WTC11 (cell line): ENCODE measurements around the gene EEF1AKMT1. TPM values are rescaled to one million over a fixed set of nuclear protein-coding genes. Genes with fewer than 3 reads are reported as not detected.

Experiments
- ATAC-seq: fragments of 200-7000 bp; cut with Tn5 transposase; 2 replicates; pipeline ENCODE4 v1.10.0; 2021; ENCODE audit warnings: mild to moderate bottlenecking, moderate library complexity
- CTCF ChIA-PET: fragments of 300-600 bp; sonication (Branson Sonifier 250); formaldehyde crosslinking; loops from one replicate; lab custom pipeline; 2021; ENCODE audit warnings: antibody characterized with exemption; lab: Charles Lee
- POLR2A ChIA-PET: fragments of 350-600 bp; sonication (Branson Sonifier 250); formaldehyde crosslinking; loops from one replicate; lab custom pipeline; 2021; ENCODE audit warnings: antibody characterized with exemption; lab: Charles Lee
- DNase-seq: peaks from one replicate; pipeline ENCODE4 v3.0.0; 2021; ENCODE audit warnings: low spot score
- H3K27ac Mint-ChIP-seq: 2 replicates; pipeline ENCODE4 v1.8.0; 2021; ENCODE audit warnings: mixed read lengths
- H3K27me3 Mint-ChIP-seq: 2 replicates; pipeline ENCODE4 v1.8.0; 2021; ENCODE audit warnings: low read depth, mild to moderate bottlenecking, moderate library complexity, mixed read lengths
- H3K36me3 Mint-ChIP-seq: 2 replicates; pipeline ENCODE4 v1.8.0; 2021; ENCODE audit warnings: mixed read lengths
- H3K4me1 Mint-ChIP-seq: 2 replicates; pipeline ENCODE4 v1.8.0; 2022; ENCODE audit warnings: mixed read lengths
- H3K4me3 Mint-ChIP-seq: 2 replicates; pipeline ENCODE4 v1.8.0; 2021; ENCODE audit warnings: mild to moderate bottlenecking, moderate library complexity, mixed read lengths
- H3K9me3 Mint-ChIP-seq: 2 replicates; pipeline ENCODE4 v1.8.0; 2021; ENCODE audit warnings: mixed read lengths
- ATF1 ChIP-seq: sonication (generic); formaldehyde crosslinking; IDR thresholded peaks from 2 replicates; pipeline ENCODE4 v1.8.1; 2023; ENCODE audit warnings: mild to moderate bottlenecking, moderate library complexity, missing genetic modification reagents
- CTCF ChIP-seq: fragments of 200-600 bp; IDR thresholded peaks from 2 replicates; pipeline ENCODE4 v1.8.0; 2022; ENCODE audit warnings: antibody characterized with exemption
- E2F4 ChIP-seq: sonication (generic); formaldehyde crosslinking; IDR thresholded peaks from 2 replicates; pipeline ENCODE4 v1.8.1; 2022; ENCODE audit warnings: low read depth, mild to moderate bottlenecking, moderate library complexity, missing genetic modification reagents, borderline replicate concordance
- ERG ChIP-seq: fragments of 250-450 bp; sonication (Bioruptor Pico); IDR thresholded peaks from 2 replicates; pipeline ENCODE4 v1.8.0; 2021; ENCODE audit warnings: mild to moderate bottlenecking
- FOXJ3 ChIP-seq: sonication (generic); formaldehyde crosslinking; IDR thresholded peaks from 2 replicates; pipeline ENCODE4 v1.9.0; 2021; ENCODE audit warnings: missing genetic modification reagents, mild to moderate bottlenecking, borderline replicate concordance
- GRHL2 ChIP-seq: fragments of 250-450 bp; sonication (Bioruptor Pico); IDR thresholded peaks from 2 replicates; pipeline ENCODE4 v1.8.0; 2022; ENCODE audit warnings: mild to moderate bottlenecking, moderate library complexity; ENCODE audit not compliant: insufficient replicate concordance, severe bottlenecking
- HMGA2 ChIP-seq: fragments of 250-450 bp; sonication (Bioruptor Pico); IDR thresholded peaks from 2 replicates; pipeline ENCODE4 v1.4.0; 2021; ENCODE audit warnings: mild to moderate bottlenecking, moderate library complexity
- MYBL2 ChIP-seq: sonication (generic); formaldehyde crosslinking; IDR thresholded peaks from 2 replicates; pipeline ENCODE4 v1.8.1; 2023; ENCODE audit warnings: mild to moderate bottlenecking, moderate library complexity, missing genetic modification reagents
- NR2C2 ChIP-seq: sonication (generic); formaldehyde crosslinking; IDR thresholded peaks from 2 replicates; pipeline ENCODE4 v1.8.0; 2022; ENCODE audit warnings: mild to moderate bottlenecking, missing genetic modification reagents
- TCF7 ChIP-seq: sonication (generic); formaldehyde crosslinking; IDR thresholded peaks from 2 replicates; pipeline ENCODE4 v1.8.0; 2022; ENCODE audit warnings: mild to moderate bottlenecking, low read depth, missing genetic modification reagents, moderate library complexity
- TEAD1 ChIP-seq: sonication (generic); formaldehyde crosslinking; IDR thresholded peaks from 2 replicates; pipeline ENCODE4 v1.8.0; 2022; ENCODE audit warnings: mild to moderate bottlenecking, missing genetic modification reagents
- USF1 ChIP-seq: sonication (generic); formaldehyde crosslinking; IDR thresholded peaks from 2 replicates; pipeline ENCODE4 v1.8.0; 2022; ENCODE audit warnings: mild to moderate bottlenecking, missing genetic modification reagents
- ZBTB43 ChIP-seq: sonication (generic); formaldehyde crosslinking; IDR thresholded peaks from 2 replicates; pipeline ENCODE4 v1.8.1; 2023; ENCODE audit warnings: mild to moderate bottlenecking, missing genetic modification reagents
- ZNF121 ChIP-seq: sonication (generic); formaldehyde crosslinking; IDR thresholded peaks from 2 replicates; pipeline ENCODE4 v1.8.0; 2023; ENCODE audit warnings: missing genetic modification reagents
- ZNF138 ChIP-seq: sonication (generic); formaldehyde crosslinking; conservative IDR thresholded peaks from 2 replicates; pipeline ENCODE4 v1.8.1; 2022; ENCODE audit warnings: mild to moderate bottlenecking, moderate library complexity, missing genetic modification reagents
- ZNF281 ChIP-seq: sonication (generic); formaldehyde crosslinking; IDR thresholded peaks from 2 replicates; pipeline ENCODE4 v1.8.0; 2023; ENCODE audit warnings: mild to moderate bottlenecking, missing genetic modification reagents
- ZNF396 ChIP-seq: fragments of 250-450 bp; sonication (Bioruptor Pico); IDR thresholded peaks from 2 replicates; pipeline ENCODE4 v1.8.0; 2021; ENCODE audit warnings: mild to moderate bottlenecking, moderate library complexity, borderline replicate concordance
- ZNF425 ChIP-seq: fragments of 250-450 bp; sonication (Bioruptor Pico); conservative IDR thresholded peaks from 2 replicates; pipeline ENCODE4 v1.9.0; 2021; ENCODE audit warnings: mild to moderate bottlenecking
- total RNA-seq: library from RNA; stranded (reverse); gene quantifications from 3 replicates; pipeline ENCODE4 v1.2.3, GENCODE V29; 2021

The EEF1AKMT1 gene
- total RNA-seq, 1 experiment from 2014 or later, result 2.6 TPM

GRCh38 chr13:20823071-20823470 lies 49.3 kb upstream of the EEF1AKMT1 start (continued):
- TF ChIP-seq E2F4 (CRISPR knock-in tag), result no peak

- no peak overlapping the region for H3K4me3 Mint-ChIP-seq
- TF ChIP-seq MYBL2 (CRISPR knock-in tag), result no peak
- no peak for TF ChIP-seq ERG
- TF ChIP-seq ZNF425 (CRISPR knock-in tag), result no peak
- no peak for TF ChIP-seq TEAD1 (CRISPR knock-in tag)
- TF ChIP-seq FOXJ3 (CRISPR knock-in tag), result no peak
- no peak for TF ChIP-seq HMGA2 (CRISPR knock-in tag)
- no peak for TF ChIP-seq ZNF121 (CRISPR knock-in tag)
- TF ChIP-seq CTCF, result no peak
- TF ChIP-seq ZBTB43 (CRISPR knock-in tag), result no peak
- TF ChIP-seq ZNF138 (CRISPR knock-in tag), result no peak
- TF ChIP-seq ZNF396 (CRISPR knock-in tag), result no peak
- no peak for TF ChIP-seq ZNF281 (CRISPR knock-in tag)
- no peak for TF ChIP-seq TCF7 (CRISPR knock-in tag)
- TF ChIP-seq ATF1 (CRISPR knock-in tag), result no peak
- TF ChIP-seq NR2C2, result no peak
- TF ChIP-seq GRHL2 (CRISPR knock-in tag), result no peak
- no peak for TF ChIP-seq USF1 (CRISPR knock-in tag)
- TF ChIP-seq, all 79 proteins: peak for 0
- Mint-ChIP-seq H3K36me3 (peaks cover 18% of the 10 kb centered on the region; the same call in 1 of the 2 replicates), H3K27me3 (no peaks in the 10 kb centered on the region), H3K27ac (no peak overlapping the region), H3K4me1 (peaks cover 14% of the 10 kb centered on the region), H3K9me3 (no peaks in the 10 kb centered on the region)
- ATAC-seq (no peak), DNase-seq (no peak)
- ChIA-PET CTCF (interaction anchor here (0.9 kb wide), 1 partner anchor 114 kb away, joined by 3 read pairs; no protein-coding TSS in a partner anchor), POLR2A (no interaction called here)
Observed at GRCh38 chr13:20822406-20822805, 48.6 kb upstream of the EEF1AKMT1 start.
